ENCODE results near the gene PLOD3. TPM values are rescaled to one million over a fixed set of nuclear protein-coding genes. Genes with fewer than 3 reads are reported as not detected.
A peak's percentile ranks its signal among the peaks of the same experiment; 100 is the strongest.

Gene PLOD3
- total and polyA plus RNA-seq, 9 of the 15 experiments (the other 6 are each of a cell fraction or from before 2014, with no cell fraction given): 2.8 to 101 (median 30.9) TPM

- TF ChIP-seq SMARCA4 (IDR thresholded peaks at IDR 0.05) (no peak; the same call in 1 of the 2 replicates), RBM15 (IDR thresholded peaks at IDR 0.05; ENCODE audit: insufficient read depth, low read length) (no peak), EGR1 (conservative IDR thresholded peaks at IDR 0.05) (peak; percentile 97), ZBTB33 (CRISPR knock-in tag; IDR thresholded peaks at IDR 0.05) (no peak), ARID3A (IDR thresholded peaks at IDR 0.05; ENCODE audit: borderline replicate concordance, low read depth, low read length) (no peak), CGGBP1 (CRISPR knock-in tag; IDR thresholded peaks at IDR 0.05) (no peak), C11orf30 (IDR thresholded peaks at IDR 0.05; ENCODE audit: low read depth) (no peak; the same call in 1 of the 2 replicates), E2F4 (CRISPR knock-in tag; IDR thresholded peaks at IDR 0.05; ENCODE audit: low read depth) (no peak), XRCC5 (IDR thresholded peaks at IDR 0.05; ENCODE audit: low read depth, low read length) (no peak), ZNF699 (CRISPR knock-in tag; IDR thresholded peaks at IDR 0.05; ENCODE audit: insufficient replicate concordance) (no peak), GTF3C2 (IDR thresholded peaks at IDR 0.05; ENCODE audit: borderline replicate concordance, extremely low read depth, insufficient read length) (no peak), FOXM1 (IDR thresholded peaks at IDR 0.05; ENCODE audit: low read depth) (no peak), FOXM1 (CRISPR knock-in tag; IDR thresholded peaks at IDR 0.05; ENCODE audit: low read depth) (peak; percentile 60), FOXP4 (CRISPR knock-in tag; IDR thresholded peaks at IDR 0.05; ENCODE audit: borderline replicate concordance) (no peak; the same call in 1 of the 2 replicates), ZNF239 (CRISPR knock-in tag; IDR thresholded peaks at IDR 0.05) (no peak)
These were observed at the start of gene PLOD3, which contains the start of gene ZNHIT1 (continued) for GRCh38 chr7:101217388-101218235.

All from K562 (cell line).